Loucy (cell line): ENCODE data around the gene RAB27B.

Experiments
- H2AFZ ChIP-seq: fragments of 200-600 bp; sonication (generic); 2 replicates; pipeline ENCODE4 v1.6.0; 2016; ENCODE audit warnings: antibody characterized with exemption, mild to moderate bottlenecking, low read length, moderate library complexity
- H3F3A ChIP-seq: fragments of 200-600 bp; 2 replicates; pipeline ENCODE4 v1.6.0; 2016; ENCODE audit warnings: antibody characterized with exemption, low read depth, mild to moderate bottlenecking
- H3K27me3 ChIP-seq: fragments of 200-600 bp; sonication (generic); 2 replicates; pipeline ENCODE4 v1.6.1; 2014; ENCODE audit warnings: low read length, mild to moderate bottlenecking; ENCODE audit not compliant: insufficient read depth, poor library complexity, severe bottlenecking
- H3K36me3 ChIP-seq: fragments of 200-600 bp; sonication (generic); 2 replicates; pipeline ENCODE4 v1.6.1; 2016; ENCODE audit warnings: low read length; ENCODE audit not compliant: insufficient read depth
- H3K4me1 ChIP-seq: fragments of 200-600 bp; sonication (generic); 2 replicates; pipeline ENCODE4 v1.5.1; 2014; ENCODE audit warnings: low read length, mild to moderate bottlenecking; ENCODE audit not compliant: insufficient read depth, poor library complexity, severe bottlenecking
- H3K4me2 ChIP-seq: fragments of 200-600 bp; sonication (generic); 2 replicates; pipeline ENCODE4 v1.6.0; 2014; ENCODE audit warnings: antibody characterized with exemption, low read length, low read depth, mild to moderate bottlenecking; ENCODE audit not compliant: poor library complexity, severe bottlenecking
- H3K4me3 ChIP-seq: fragments of 200-600 bp; sonication (generic); 2 replicates; pipeline ENCODE4 v1.5.1; 2014; ENCODE audit warnings: low read length, mild to moderate bottlenecking, mixed read lengths; ENCODE audit not compliant: poor library complexity, severe bottlenecking
- H3K79me2 ChIP-seq: fragments of 200-600 bp; sonication (generic); 2 replicates; pipeline ENCODE4 v1.6.1; 2014; ENCODE audit warnings: low read length; ENCODE audit not compliant: insufficient read depth
- H3K9ac ChIP-seq: fragments of 200-600 bp; sonication (generic); 2 replicates; pipeline ENCODE4 v1.6.0; 2014; ENCODE audit warnings: mild to moderate bottlenecking, low read depth, low read length, moderate library complexity; ENCODE audit not compliant: poor library complexity, severe bottlenecking
- H3K9me2 ChIP-seq: fragments of 200-600 bp; sonication (generic); replicated peaks from 2 replicates; pipeline ENCODE4 v1.6.1; 2016; ENCODE audit warnings: low read depth, low read length, mixed read lengths
- H3K9me3 ChIP-seq: fragments of 200-600 bp; sonication (generic); 2 replicates; pipeline ENCODE4 v1.6.1; 2014; ENCODE audit warnings: mild to moderate bottlenecking, antibody characterized with exemption, low read length, low read depth; ENCODE audit not compliant: insufficient read depth
- H4K20me1 ChIP-seq: fragments of 200-600 bp; sonication (generic); 2 replicates; pipeline ENCODE4 v1.6.0; 2014; ENCODE audit warnings: antibody characterized with exemption, low read length, mild to moderate bottlenecking; ENCODE audit not compliant: insufficient read depth, poor library complexity, severe bottlenecking
- CTCF ChIP-seq: fragments of 200-600 bp; sonication (generic); conservative IDR thresholded peaks from 2 replicates; pipeline ENCODE4 v1.5.1; 2014; ENCODE audit warnings: mild to moderate bottlenecking, antibody characterized with exemption, low read length
- EZH2phosphoT487 ChIP-seq: fragments of 200-600 bp; IDR thresholded peaks from 2 replicates; pipeline ENCODE4 v1.6.1; 2018; ENCODE audit warnings: antibody characterized with exemption, mild to moderate bottlenecking, moderate library complexity, borderline replicate concordance

The RAB27B gene

GRCh38 chr18:54928236-54928635 is 100.0 kb downstream of the RAB27B start:
- no peak overlapping the region for H3K4me2 ChIP-seq
- no peaks in the 10 kb centered on the region for H3K9me2 ChIP-seq

GRCh38 chr18:54931152-54931551 is 102.9 kb downstream of the RAB27B start:
- H2AFZ ChIP-seq, result no peak overlapping the region
- no peaks in the 10 kb centered on the region for H3K79me2 ChIP-seq
- no peaks in the 10 kb centered on the region for H4K20me1 ChIP-seq
- no peaks in the 10 kb centered on the region for H3K36me3 ChIP-seq
- TF ChIP-seq CTCF (no peak), EZH2phosphoT487 (no peak)
- no peaks in the 10 kb centered on the region for H3K4me1 ChIP-seq
- H3K4me3 ChIP-seq, result no peak overlapping the region
- H3K27me3 ChIP-seq, result no peaks in the 10 kb centered on the region
- H3K9me2 ChIP-seq, result no peaks in the 10 kb centered on the region
- no peak overlapping the region for H3K4me2 ChIP-seq
- no peak overlapping the region for H3K9ac ChIP-seq
- no peaks in the 10 kb centered on the region for H3F3A ChIP-seq
- no peaks in the 10 kb centered on the region for H3K9me3 ChIP-seq

More at GRCh38 chr18:54928236-54928635, 100.0 kb downstream of the RAB27B start:
- Histone ChIP-seq H3K9me3 (no peaks in the 10 kb centered on the region), H3K36me3 (no peaks in the 10 kb centered on the region), H3K9ac (no peak overlapping the region), H4K20me1 (no peaks in the 10 kb centered on the region), H2AFZ (no peak overlapping the region), H3K4me1 (peaks cover 8% of the 10 kb centered on the region), H3K4me3 (no peak overlapping the region), H3K79me2 (no peaks in the 10 kb centered on the region), H3K27me3 (no peaks in the 10 kb centered on the region), H3F3A (no peaks in the 10 kb centered on the region)
- TF ChIP-seq CTCF (no peak), EZH2phosphoT487 (no peak)

GRCh38 chr18:54932472-54932871 is 104.2 kb downstream of the RAB27B start:
- no peaks in the 10 kb centered on the region for H3K4me1 ChIP-seq
- no peaks in the 10 kb centered on the region for H3K9me3 ChIP-seq
- no peak overlapping the region for H3K4me3 ChIP-seq
- no peaks in the 10 kb centered on the region for H3F3A ChIP-seq
- no peaks in the 10 kb centered on the region for H3K36me3 ChIP-seq
- no peak overlapping the region for H2AFZ ChIP-seq
- no peak overlapping the region for H3K9ac ChIP-seq
- H3K79me2 ChIP-seq, result no peaks in the 10 kb centered on the region
- no peaks in the 10 kb centered on the region for H3K9me2 ChIP-seq
- no peaks in the 10 kb centered on the region for H4K20me1 ChIP-seq
- TF ChIP-seq CTCF, result no peak
- no peak for TF ChIP-seq EZH2phosphoT487
- no peak overlapping the region for H3K4me2 ChIP-seq
- no peaks in the 10 kb centered on the region for H3K27me3 ChIP-seq
